ENCODE results near the gene EPS8L3. TPM values are rescaled to one million over a fixed set of nuclear protein-coding genes. Genes with fewer than 3 reads are reported as not detected.

EPS8L3 gene
- total and polyA plus RNA-seq, 2 of the 4 experiments (the other 2 are of a cell fraction), result not detected

DNA sequence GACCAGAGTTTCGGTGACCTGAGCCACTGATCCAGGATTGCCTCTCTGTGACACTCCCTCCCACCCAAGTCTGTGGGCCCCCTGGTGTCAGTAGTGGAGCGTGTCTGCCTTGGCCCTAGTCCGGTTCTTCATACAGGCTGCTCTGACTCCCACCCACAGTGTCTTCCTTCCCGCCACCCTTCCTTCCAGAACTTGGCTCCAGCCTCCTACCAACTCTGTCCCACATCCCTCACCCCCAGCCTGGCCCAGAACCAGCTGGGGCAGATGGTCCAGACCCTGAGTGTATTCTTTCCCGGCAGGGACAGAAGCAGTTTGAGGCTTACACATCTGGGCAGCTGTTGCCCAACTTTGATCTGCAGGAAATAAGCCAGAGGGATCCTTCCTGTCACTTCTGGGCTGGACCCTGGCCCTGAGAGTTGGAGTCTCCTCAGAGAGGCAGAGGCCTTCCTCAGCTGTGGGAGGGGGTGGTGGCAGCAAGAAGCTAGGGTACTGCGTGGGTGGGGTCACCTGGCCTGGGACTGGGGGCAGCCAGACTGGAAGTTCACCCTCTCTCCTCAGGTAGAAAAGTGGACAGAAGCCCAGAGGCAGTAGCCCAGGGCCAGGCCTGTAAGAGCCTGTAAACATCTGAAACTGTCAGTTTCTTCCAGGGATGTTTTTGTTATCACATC lies 43.1 kb upstream of the EPS8L3 start:
- in situ Hi-C loops (cut with MboI; ENCODE audit: low sequenced_read_pairs) (no loop called here), dilution Hi-C loops (cut with HindIII; ENCODE audit: low sequenced_read_pairs, unreplicated experiment) (no loop called here), intact Hi-C loops (cut with micrococcal nuclease) (no loop called here)
- H3K79me1 ChIP-seq (ENCODE audit: low read depth in 1 of 2, low read length in 2 of 2), result no peaks in the 10 kb centered on the region
- peak overlapping the region; percentile 67 for H3K4ac ChIP-seq (ENCODE audit: low read depth, low read length)
- WGBS, 2 experiments (ENCODE audit: extremely low coverage in 2 of 2, insufficient read length in 1 of 2), result 86% methylated on average over 4 of the region's 6 CpGs; no CpG with 5 or more reads in 1 of the 2 experiments
- ChIA-PET CTCF (no interaction called here), POLR2A (ENCODE audit: unreplicated experiment) (no interaction called here)
- H2BK120ac ChIP-seq (ENCODE audit: low read depth, low read length), result peak overlapping the region; percentile 75
- no peaks in the 10 kb centered on the region for H4K20me1 ChIP-seq (ENCODE audit: insufficient read depth, low read length)
- no peak overlapping the region for H4K5ac ChIP-seq (ENCODE audit: low read depth, low read length)
- no peaks in the 10 kb centered on the region for H3K36me3 ChIP-seq (ENCODE audit: control insufficient read depth, insufficient read depth, low read length)
- H3K9ac ChIP-seq (ENCODE audit: low read depth, low read length), result no peak overlapping the region
- no peak overlapping the region for H3K27ac ChIP-seq (ENCODE audit: insufficient read depth, low read length)
- peak overlapping the region; percentile 57 for H2AK5ac ChIP-seq (ENCODE audit: low read depth, low read length)
- peaks cover 28% of the 10 kb centered on the region for H3K9me1 ChIP-seq (ENCODE audit: insufficient read depth, low read length)
- H3K4me3 ChIP-seq (ENCODE audit: insufficient read depth, low read depth, low read length), result no peak overlapping the region
- no peak overlapping the region; a peak in 1 of 4 replicates for H4K8ac ChIP-seq (ENCODE audit: low read depth in 2 of 2, low read length in 2 of 2)
- BruUV-seq (replicated peaks), result no TSS peak
- H4K91ac ChIP-seq (ENCODE audit: insufficient read depth, low read depth, low read length), result peak overlapping the region; percentile 32; the same call in 1 of the 2 replicates
- H2BK15ac ChIP-seq (ENCODE audit: low read depth, low read length), result peak overlapping the region; percentile 56; the same call in 1 of the 3 replicates
- ATAC-seq (ENCODE audit: low read depth), result no peak
- no peak overlapping the region for H3K56ac ChIP-seq (ENCODE audit: extremely low read depth, insufficient read depth, low read length)
- peak overlapping the region; percentile 67 for H2AFZ ChIP-seq (replicated peaks; ENCODE audit: low read length, poor library complexity)
- H3K4me2 ChIP-seq (ENCODE audit: low read depth, low read length), result no peak overlapping the region
- H3K9me3 ChIP-seq (ENCODE audit: control insufficient read depth, insufficient read depth, low read length), result no peaks in the 10 kb centered on the region
- no peaks in the 10 kb centered on the region for H3K27me3 ChIP-seq (ENCODE audit: control insufficient read depth, insufficient read depth, low read length)
- peak overlapping the region; percentile 39; the same call in 1 of the 2 replicates for H3K14ac ChIP-seq (replicated peaks; ENCODE audit: low read depth, low read length)
- DNase-seq, result no peak
- H3K18ac ChIP-seq (ENCODE audit: low read depth, low read length), result no peak overlapping the region
- H3K4me1 ChIP-seq (ENCODE audit: control insufficient read depth, insufficient read depth, low read length), result peaks cover 11% of the 10 kb centered on the region
- H2BK20ac ChIP-seq (ENCODE audit: low read depth, low read length), result peak overlapping the region; percentile 49; the same call in 1 of the 2 replicates
- H2BK5ac ChIP-seq (ENCODE audit: low read depth, low read length, poor library complexity, severe bottlenecking), result no peak overlapping the region
- peak overlapping the region; percentile 82 for H2AK9ac ChIP-seq (replicated peaks; ENCODE audit: low read depth, low read length, poor library complexity)
- no peak overlapping the region for H3K23ac ChIP-seq (ENCODE audit: low read depth, low read length)
- peak; percentile 43; the same call in 1 of the 2 replicates for TF ChIP-seq CEBPB (IDR thresholded peaks at IDR 0.05; ENCODE audit: low read depth, low read length)
- no peak for TF ChIP-seq RFX5 (IDR thresholded peaks at IDR 0.05; ENCODE audit: low read depth, low read length)
- TF ChIP-seq SMC3 (IDR thresholded peaks at IDR 0.05; ENCODE audit: low read depth, low read length), result no peak
- TF ChIP-seq FOS (IDR thresholded peaks at IDR 0.05; ENCODE audit: low read depth, low read length), result no peak
- no peak for TF ChIP-seq NFE2L2 (IDR thresholded peaks at IDR 0.05; ENCODE audit: low read depth, low read length)
- no peak for TF ChIP-seq ELK1 (IDR thresholded peaks at IDR 0.05; ENCODE audit: borderline replicate concordance, low read depth, low read length)
- TF ChIP-seq RAD21 (IDR thresholded peaks at IDR 0.05; ENCODE audit: low read length), result no peak

Measured in IMR-90 (cell line).